Right renal pelvis (tissue), 4 donors: ENCODE measurements around the gene BEST2. TPM values are rescaled to one million over a fixed set of nuclear protein-coding genes. Genes with fewer than 3 reads are reported as not detected.
"Not testable (repeated sequence)": the region's sequence is repeated elsewhere in the genome, so short reads cannot be mapped to it uniquely, and the experiment has no call there.

Source experiments
- DNase-seq, 4 donors: peaks; one replicate each; pipeline ENCODE4 v3.0.0-alpha.2; 2013; ENCODE audit warnings: low read depth in 4 of 4, low spot score in 3 of 4, missing footprints in 1 of 4
- polyA plus RNA-seq, 4 donors: library from polyadenylated mRNA; unstranded; fragments of 120-200 nt; gene quantifications; one replicate each; pipeline ENCODE4 v1.2.1, GENCODE V29; 2013; ENCODE audit not compliant: insufficient read length in 4 of 4

The BEST2 gene
- under 1 TPM in 1 of 4 donors, not detected in 3; 0.12 TPM for polyA plus RNA-seq

DNA sequence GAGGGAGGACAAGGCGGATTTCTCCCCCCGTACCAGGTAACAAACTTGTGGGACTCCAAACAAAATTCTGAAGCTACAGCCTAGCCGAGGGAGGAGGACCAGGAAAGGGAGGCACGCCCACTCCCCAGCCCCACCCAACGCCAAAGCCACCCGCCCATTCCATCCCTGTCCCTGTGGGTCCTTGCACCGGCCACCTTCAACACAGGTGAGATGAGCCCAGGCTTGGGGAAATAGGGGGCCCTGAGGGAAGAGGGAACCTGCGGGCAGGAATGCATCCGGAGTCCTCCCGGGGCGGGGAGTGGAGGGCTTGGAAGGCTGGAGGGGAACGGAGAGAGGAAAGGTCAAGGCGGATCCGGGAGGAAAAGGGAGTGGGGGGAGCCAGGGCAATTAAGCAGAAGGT lies at the start of gene BEST2:
Gene BEST2 (plus strand): TSS at position 157 of the 400 bp plus-strand sequence. CDS start 802 bp downstream, outside the sequence.
- DNase-seq = no peak

GRCh38 chr19:12703046-12703445 lies 48.5 kb upstream of the BEST2 start:
- no peak for DNase-seq

- no peak for DNase-seq
Observed at GRCh38 chr19:12705169-12705568, 46.4 kb upstream of the BEST2 start.

DNA sequence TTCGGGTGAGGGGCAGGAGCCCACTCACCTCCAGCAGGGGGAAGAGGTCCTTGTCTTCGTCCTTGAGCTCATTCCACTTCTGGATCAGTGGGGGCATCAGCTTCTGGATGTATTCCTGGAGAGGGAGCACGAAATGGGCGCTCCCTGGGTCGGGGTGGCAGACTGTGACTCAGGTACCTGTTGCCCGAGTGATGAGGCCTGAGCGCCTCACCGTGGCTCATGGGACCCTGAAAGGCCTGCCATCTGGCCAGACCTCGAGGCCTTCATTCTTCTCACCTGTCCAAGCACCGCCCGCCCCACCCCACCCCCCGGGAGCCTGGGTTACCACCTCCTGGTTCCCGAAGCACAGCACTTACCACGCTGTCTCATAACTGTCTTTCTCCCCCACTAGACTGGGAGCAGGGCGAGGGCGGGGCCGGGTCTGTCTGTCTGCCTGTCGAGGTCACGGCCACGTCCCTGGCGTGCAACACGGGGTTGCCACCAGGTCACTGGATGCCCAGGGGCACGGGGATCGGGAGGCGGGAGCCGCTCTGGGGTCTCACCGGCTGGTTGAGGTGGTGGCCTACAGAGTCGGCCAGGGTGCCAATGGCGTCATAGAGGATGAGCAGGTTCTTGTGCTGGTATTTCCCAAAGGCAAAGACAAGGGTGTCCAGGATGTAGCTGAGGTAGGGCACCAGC lies 45.8 kb upstream of the BEST2 start:
- DNase-seq = no peak

GRCh38 chr19:12706332-12706718 lies 45.3 kb upstream of the BEST2 start:
- no peak for DNase-seq

DNA sequence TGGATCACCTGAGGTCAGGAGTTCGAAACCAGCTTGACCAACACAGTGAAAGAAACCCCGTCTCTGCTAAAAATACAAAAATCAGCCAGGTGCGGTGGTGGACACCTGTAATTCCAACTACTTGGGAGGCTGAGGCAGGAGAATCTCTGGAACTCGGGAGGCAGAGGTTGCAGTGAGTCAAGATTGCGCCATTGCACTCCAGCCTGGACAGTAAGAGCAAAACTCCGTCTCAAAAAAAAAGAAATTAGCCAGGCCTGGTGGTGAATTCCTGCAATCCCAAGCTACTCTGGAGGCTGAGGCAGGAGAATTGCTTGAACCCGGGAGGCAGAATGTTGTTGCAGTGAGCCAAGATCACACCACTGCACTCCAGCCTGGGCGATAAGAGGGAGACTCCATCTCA lies 43.0 kb upstream of the BEST2 start:
- DNase-seq = no peak

DNA sequence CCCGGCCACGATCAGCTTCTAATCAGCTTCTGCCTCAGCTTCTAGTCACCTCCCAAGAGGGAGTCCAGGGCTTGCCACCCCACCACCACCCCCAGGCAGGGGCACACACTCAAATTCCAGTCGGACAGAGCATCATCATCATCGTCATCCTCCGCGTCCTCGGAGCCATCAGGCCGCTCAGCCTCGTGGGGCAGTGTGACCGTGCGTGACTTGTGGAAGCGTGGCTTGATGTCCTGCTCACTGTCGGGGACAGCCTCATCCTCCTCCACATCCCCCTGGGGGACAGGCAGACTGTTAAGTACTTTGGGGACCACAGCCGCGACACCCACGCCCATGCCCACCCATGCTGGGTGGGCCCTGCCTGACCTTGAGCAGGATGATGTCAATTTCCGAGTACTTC lies 40.4 kb upstream of the BEST2 start:
- DNase-seq = no peak

DNA sequence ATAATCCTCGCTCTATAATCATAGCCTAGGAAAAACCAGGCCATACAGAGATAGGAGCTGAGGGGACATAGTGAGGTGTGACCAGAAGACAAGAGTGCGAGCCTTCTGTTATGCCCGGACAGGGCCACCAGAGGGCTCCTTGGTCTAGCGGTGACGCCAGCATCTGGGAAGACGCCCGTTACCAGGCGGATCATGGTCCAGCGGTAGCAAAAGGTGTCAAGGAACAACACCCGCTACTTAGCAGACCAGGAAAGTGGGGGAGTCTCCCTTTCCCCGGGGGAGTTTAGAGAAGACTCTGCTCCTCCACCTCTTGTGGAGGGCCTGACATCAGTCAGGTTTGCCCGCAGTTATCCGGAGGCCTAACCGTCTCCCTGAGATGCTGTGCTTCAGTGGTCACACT lies 39.5 kb upstream of the BEST2 start:
- not testable (repeated sequence) for DNase-seq

DNA sequence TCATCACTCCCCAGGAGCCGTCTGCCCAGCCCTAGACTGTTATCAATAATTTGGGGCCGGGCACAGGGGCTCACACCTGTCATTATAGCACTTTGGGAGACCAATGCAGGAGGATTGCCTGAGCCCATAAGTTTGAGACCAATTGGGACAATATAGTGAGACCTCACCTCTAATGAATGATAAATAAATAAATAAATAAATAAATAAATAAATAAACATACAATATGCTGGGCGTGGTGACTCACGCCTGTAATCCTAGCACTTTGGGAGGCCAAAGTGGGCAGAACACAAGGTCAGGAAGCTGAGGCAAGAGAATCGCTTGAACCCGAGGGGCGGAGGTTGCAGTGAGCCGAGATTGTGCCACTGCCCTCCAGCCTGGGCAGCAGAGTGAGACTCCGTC lies 38.3 kb upstream of the BEST2 start:
- DNase-seq = not testable (repeated sequence)

GRCh38 chr19:12715102-12715501 lies 36.5 kb upstream of the BEST2 start:
- DNase-seq = no peak

GRCh38 chr19:12715929-12716328 lies 35.7 kb upstream of the BEST2 start:
- no peak for DNase-seq

GRCh38 chr19:12720296-12720695 lies 31.3 kb upstream of the BEST2 start:
- no peak for DNase-seq

DNA sequence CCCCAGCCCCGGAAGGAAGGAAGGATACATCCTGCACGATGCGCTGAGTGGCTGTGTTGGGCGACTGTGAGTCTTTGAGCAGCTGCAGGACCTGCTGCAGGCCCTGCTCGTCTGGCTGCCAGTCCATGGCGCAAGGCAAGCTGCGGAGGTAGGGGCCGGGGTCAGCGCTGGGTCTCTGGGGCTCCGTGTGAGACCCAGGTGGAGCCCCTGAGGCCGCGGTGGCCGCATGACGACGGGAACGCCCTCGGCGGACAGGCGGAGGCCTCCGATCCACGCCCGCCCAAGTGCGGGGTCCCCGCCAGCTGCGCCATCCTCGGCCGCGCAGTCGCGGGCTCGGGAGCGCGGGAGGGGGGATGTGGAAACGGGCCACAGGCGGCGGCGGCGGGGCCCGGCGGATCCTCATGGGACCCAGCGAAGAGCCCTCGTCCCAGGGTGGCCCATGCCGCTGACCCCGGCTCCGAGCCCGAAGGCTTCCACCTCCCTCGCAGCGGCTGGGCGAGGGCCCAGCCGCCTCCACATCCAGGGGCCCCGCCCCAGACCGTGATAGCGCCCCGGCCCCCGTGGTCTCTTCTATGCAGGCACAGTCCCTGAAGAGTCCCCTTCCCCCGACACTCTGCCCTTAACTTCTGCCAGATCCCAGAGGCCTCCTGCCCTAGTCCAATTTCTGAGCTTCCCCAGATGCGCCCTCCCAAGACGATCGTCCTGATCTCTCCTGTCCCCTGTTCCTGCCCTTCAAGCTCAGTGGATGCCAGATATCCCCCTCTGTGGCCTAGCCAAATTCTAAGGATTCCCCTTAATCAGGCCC lies 30.5 kb upstream of the BEST2 start:
- DNase-seq = no peak

DNA sequence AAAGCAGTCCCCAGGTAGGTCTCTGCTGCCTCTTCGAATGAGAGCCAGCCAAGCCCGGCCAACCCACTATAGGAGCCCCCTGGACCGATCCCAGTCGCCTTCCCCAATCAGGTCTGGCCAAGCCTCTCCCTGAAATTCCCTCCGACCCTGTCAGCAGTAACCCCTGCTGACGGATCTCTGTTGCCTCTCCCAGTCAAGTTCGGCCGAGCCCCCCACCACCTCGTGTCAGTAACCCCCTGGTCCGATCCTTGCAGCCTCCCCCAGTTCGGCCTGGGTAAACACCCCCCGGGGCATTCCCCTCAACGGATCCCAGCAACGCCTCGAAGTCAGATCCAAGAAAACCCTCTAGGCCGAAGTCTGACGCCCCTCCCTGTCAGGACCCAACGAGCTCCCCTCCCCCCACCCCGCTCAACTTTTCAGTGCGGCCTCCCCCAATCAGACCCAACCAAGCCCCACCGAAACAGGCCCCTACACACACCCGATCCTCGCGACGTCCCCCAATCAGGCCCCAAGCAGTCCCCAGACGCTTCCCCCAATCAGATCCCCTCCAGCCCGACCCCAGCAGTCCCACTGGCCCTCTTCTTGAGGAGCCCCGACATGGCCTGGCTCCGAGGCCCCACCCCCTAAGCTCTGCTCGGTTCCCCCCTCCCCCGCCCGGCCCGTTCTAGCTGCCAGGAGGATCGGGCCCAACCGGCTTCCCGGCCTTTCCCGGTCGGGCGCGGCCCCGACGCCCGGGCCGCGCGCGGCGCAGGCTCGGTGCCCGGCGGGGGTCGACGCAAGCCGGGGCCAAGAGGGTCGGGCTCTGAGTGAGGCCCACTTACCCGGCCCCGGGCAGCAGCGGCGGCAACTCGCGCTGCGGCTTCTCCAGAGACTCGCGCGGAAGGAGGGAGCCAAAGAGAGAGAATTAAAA lies 29.7 kb upstream of the BEST2 start:
- DNase-seq = peak in 3 of 4 donors; percentile 51 to 57 (median 51)

DNA sequence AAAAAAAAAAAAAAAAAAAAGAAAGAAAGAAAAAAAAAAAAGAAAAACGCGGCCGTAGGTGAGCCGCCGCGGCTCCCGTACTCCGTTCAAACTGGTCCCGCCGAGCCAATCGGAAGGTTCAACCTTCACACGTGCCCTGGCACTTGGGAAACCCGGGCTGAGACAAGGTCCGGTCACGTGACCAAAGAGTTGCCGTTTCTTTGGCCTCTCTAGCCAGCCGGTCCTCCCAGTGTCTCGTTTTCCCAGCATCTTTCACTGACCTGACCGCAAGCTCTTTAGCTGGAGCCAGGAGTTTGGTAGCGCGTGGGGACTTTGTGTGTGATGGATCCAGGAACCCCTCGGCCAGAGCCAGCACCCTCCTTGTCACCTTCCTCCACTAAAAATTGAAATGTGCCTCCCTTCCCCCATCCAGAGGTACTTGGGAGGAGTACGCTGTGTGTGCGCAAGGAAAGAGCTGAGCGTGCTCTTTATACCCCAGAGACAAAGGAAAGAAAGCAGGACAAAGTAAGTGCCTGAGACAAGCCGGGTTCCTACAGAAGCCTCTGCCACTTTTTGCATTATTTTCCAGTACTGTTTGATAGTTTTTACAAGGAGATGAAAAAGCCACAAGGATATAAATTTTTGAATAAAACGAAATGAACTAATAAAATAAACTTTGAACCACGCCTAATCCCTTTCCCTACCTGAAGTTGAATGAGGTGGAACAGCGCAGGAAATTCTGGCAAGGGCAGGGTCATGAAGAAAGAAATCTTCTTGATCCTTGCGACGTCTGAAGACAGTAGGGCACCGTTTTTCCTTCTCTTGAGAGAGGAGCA lies 28.8 kb upstream of the BEST2 start:
- DNase-seq = peak; percentile 92 to 99 (median 98)

DNA sequence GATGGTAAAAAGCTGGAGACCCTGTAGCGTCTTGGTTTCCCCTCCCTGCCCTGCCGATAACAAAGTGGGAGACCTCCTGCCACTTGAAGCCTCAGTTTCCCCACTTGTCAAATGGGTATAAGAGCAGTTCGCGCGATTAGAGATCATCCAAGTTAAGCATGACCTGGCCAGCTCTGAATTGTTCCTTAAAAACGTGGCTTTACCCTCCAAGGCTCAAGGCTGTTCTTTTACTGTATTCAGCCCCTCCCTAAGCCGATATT lies 28.3 kb upstream of the BEST2 start:
- no peak for DNase-seq

DNA sequence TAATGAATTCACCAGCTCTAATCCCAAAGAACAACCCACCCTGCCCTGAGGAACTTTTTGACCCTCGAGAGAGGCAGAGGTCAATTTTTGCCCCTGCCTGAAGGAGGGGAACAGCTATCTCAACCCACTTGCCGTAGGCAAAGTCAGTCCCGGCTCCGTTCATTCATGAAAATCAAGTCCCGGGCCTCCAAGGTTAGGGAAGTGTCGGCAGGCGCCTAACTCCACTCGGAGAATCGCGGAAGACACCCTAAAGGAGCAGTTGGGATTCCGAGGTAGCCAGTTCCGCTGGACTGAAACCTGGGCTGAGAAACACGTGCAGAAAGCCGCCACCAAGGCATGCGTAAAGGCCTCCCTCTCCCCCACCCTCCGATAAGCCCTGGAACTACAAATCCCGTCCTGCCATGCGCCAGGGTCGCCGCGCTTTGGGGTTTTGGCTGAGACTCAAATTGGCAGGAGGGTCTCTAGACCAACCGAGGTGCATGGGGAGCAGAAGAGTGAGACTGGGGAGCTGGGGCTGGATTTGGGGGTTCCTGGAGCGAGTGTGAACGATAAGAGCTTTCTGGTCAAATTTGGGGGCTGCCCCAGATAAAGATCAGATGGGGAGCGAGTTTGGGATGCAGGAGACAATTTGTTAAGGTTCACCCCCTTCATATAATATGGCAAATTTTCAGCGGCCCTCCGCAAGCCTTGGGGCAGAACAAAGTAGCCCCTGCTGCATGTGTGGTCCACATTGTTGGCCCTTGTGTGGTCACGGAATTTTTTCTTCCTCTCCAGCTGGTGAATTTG lies 27.8 kb upstream of the BEST2 start, which contains the start of gene TNPO2:
Gene TNPO2 (minus strand): TSS at position 292 of the 786 bp plus-strand sequence. CDS start 2,955 bp downstream, outside the sequence.
- no peak for DNase-seq

DNA sequence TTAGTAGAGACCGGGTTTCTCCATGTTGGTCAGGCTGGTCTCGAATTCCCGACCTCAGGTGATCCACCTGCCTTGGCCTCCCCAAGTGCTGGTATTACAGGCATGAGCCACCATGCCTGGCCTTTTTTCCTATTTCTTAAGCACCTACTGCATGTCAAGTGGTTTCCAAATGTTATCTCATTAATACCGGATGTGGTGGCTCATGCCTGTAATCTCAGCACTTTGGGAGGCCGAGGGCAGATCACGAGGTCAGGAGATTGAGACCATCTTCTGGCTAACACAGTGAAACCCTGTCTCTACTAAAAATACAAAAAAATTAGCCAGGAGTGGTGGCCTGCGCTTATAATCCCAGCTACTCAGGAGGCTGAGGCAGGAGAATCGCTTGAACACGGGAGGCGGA lies 26.0 kb upstream of the BEST2 start:
- not testable (repeated sequence) for DNase-seq

DNA sequence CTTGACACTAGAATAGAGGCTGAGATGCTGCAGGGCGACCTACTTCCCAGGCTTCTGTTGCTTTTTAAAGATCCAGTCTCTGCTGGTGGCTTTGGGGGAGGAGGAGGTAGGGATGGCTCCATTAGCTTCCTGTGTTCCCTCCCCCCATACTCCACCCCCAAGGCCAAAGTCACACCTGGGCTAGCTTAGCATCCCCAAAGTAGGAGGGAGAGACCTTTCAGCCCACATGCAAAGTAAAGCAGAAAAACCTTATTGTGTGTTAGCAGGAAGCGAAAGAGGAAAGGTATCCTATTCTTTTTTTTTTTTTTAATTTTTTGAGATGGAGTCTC lies 24.6 kb upstream of the BEST2 start:
- DNase-seq = no peak
